ENCODE measurements around the gene UBIAD1. TPM values are rescaled to one million over a fixed set of nuclear protein-coding genes. Genes with fewer than 3 reads are reported as not detected.
"Not testable (repeated sequence)": the region's sequence is repeated elsewhere in the genome, so short reads cannot be mapped to it uniquely, and the experiment has no call there.

Gene UBIAD1
- polyA plus RNA-seq, 1 donor from 2014 or later: 47.1 TPM

- Mint-ChIP-seq H3K36me3 (peaks cover 2% of the 10 kb centered on the region), H3K27ac (peak overlapping the region in 1 of 3 donors; percentile 83), H3K9me3 (no peaks in the 10 kb centered on the region), H3K4me3 (no peak overlapping the region), H3K4me1 (peaks cover 7 to 19% (median 8%) of the 10 kb centered on the region in 3 donors), H3K27me3 (no peaks in the 10 kb centered on the region)
Observed at GRCh38 chr1:11289064-11289463, 16.1 kb downstream of the UBIAD1 start.

GRCh38 chr1:11291049-11291448 is 18.1 kb downstream of the UBIAD1 start:
- Mint-ChIP-seq H3K36me3 (no peaks in the 10 kb centered on the region), H3K27ac (no peak overlapping the region), H3K4me3 (no peak overlapping the region), H3K27me3 (no peaks in the 10 kb centered on the region), H3K9me3 (no peaks in the 10 kb centered on the region), H3K4me1 (peaks cover 6 to 14% (median 6%) of the 10 kb centered on the region in 3 donors)

- no peak overlapping the region for H3K4me3 Mint-ChIP-seq
- H3K4me1 Mint-ChIP-seq: peaks cover 0 to 14% (median 6%) of the 10 kb centered on the region in 3 donors
- no peaks in the 10 kb centered on the region for H3K27me3 Mint-ChIP-seq
- no peak overlapping the region for H3K27ac Mint-ChIP-seq
- no peaks in the 10 kb centered on the region for H3K9me3 Mint-ChIP-seq
- H3K36me3 Mint-ChIP-seq: no peaks in the 10 kb centered on the region
Observed at GRCh38 chr1:11293856-11294255, 20.9 kb downstream of the UBIAD1 start.

DNA sequence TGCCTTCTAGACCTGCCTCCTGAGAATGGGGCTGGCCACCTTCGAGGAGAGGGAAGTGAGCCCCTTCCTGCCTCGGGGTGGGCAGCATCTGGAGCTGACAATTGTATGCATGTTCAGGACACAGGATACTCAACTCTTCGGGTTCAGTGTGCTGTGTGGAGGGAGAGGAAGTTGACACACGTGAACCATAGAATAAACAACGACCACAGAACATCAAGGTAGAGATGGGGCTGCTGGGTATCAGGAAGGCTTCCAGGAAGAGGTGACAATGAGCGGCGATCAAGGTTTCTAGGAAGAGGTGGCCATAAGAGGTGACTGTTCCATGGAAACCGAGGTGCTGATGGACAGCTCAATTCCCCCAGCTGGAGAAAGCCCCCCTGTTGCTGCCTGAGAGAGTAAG is 22.0 kb downstream of the UBIAD1 start:
- no peaks in the 10 kb centered on the region for H3K9me3 Mint-ChIP-seq
- H3K4me1 Mint-ChIP-seq: peaks cover 0 to 12% (median 4%) of the 10 kb centered on the region in 3 donors
- no peaks in the 10 kb centered on the region for H3K36me3 Mint-ChIP-seq
- peak overlapping the region in 2 of 3 donors; percentile 65 to 86 for H3K27ac Mint-ChIP-seq
- no peak overlapping the region for H3K4me3 Mint-ChIP-seq
- no peaks in the 10 kb centered on the region for H3K27me3 Mint-ChIP-seq

GRCh38 chr1:11295905-11296304 is 22.9 kb downstream of the UBIAD1 start:
- Mint-ChIP-seq H3K4me3 (peak overlapping the region in 1 of 4 donors; percentile 33), H3K36me3 (no peaks in the 10 kb centered on the region), H3K27me3 (no peaks in the 10 kb centered on the region), H3K4me1 (peaks cover 0 to 12% (median 4%) of the 10 kb centered on the region in 3 donors), H3K27ac (no peak overlapping the region), H3K9me3 (no peaks in the 10 kb centered on the region)

DNA sequence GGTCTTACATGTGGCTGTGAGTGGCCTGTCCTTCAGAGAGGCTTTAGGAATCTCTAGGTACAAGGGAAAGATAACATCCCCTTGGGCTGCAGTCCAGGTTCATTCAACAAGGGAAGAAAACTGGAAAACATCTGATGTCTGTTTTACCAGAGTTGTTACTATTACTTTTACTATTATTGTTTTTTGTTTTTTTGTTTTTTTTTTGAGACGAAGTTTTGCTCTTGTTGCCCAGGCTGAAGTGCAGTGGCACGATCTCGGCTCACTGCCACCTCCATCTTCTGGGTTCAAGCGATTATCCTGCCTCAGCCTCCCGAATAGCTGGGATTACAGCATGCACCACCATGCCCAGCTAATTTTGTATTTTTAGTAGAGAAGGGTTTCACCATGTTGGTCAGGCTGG is 24.8 kb downstream of the UBIAD1 start:
- not testable (repeated sequence) for H3K36me3 Mint-ChIP-seq, H3K27ac Mint-ChIP-seq, H3K4me1 Mint-ChIP-seq, H3K4me3 Mint-ChIP-seq, H3K9me3 Mint-ChIP-seq, H3K27me3 Mint-ChIP-seq

GRCh38 chr1:11298390-11299224 is 25.6 kb downstream of the UBIAD1 start:
- peaks cover 0 to 6% (median 5%) of the 10 kb centered on the region in 3 donors for H3K4me1 Mint-ChIP-seq
- H3K36me3 Mint-ChIP-seq: no peaks in the 10 kb centered on the region
- H3K27ac Mint-ChIP-seq: no peak overlapping the region
- H3K27me3 Mint-ChIP-seq: no peaks in the 10 kb centered on the region
- no peak overlapping the region for H3K4me3 Mint-ChIP-seq
- H3K9me3 Mint-ChIP-seq: no peaks in the 10 kb centered on the region

GRCh38 chr1:11299225-11299574 is 26.2 kb downstream of the UBIAD1 start:
- Mint-ChIP-seq H3K27me3 (no peaks in the 10 kb centered on the region), H3K27ac (peak overlapping the region in 1 of 3 donors; percentile 50), H3K9me3 (no peaks in the 10 kb centered on the region), H3K4me3 (no peak overlapping the region), H3K36me3 (no peaks in the 10 kb centered on the region), H3K4me1 (peaks cover 0 to 6% (median 5%) of the 10 kb centered on the region in 3 donors)

GRCh38 chr1:11301601-11302000 is 28.6 kb downstream of the UBIAD1 start:
- Mint-ChIP-seq H3K4me3 (no peak overlapping the region), H3K27me3 (no peaks in the 10 kb centered on the region), H3K4me1 (peaks cover 0 to 2% (median 0%) of the 10 kb centered on the region in 3 donors), H3K9me3 (no peaks in the 10 kb centered on the region), H3K27ac (no peak overlapping the region), H3K36me3 (no peaks in the 10 kb centered on the region)

- Mint-ChIP-seq H3K4me1 (peaks cover 0 to 2% (median 0%) of the 10 kb centered on the region in 3 donors), H3K9me3 (no peaks in the 10 kb centered on the region), H3K36me3 (no peaks in the 10 kb centered on the region), H3K27ac (no peak overlapping the region), H3K27me3 (no peaks in the 10 kb centered on the region), H3K4me3 (no peak overlapping the region)
Observed at GRCh38 chr1:11302366-11302765, 29.4 kb downstream of the UBIAD1 start.

- H3K27ac Mint-ChIP-seq, H3K9me3 Mint-ChIP-seq, H3K4me3 Mint-ChIP-seq, H3K4me1 Mint-ChIP-seq, H3K27me3 Mint-ChIP-seq, H3K36me3 Mint-ChIP-seq: not testable (repeated sequence)
Observed at GRCh38 chr1:11305516-11305915, 32.5 kb downstream of the UBIAD1 start.

DNA sequence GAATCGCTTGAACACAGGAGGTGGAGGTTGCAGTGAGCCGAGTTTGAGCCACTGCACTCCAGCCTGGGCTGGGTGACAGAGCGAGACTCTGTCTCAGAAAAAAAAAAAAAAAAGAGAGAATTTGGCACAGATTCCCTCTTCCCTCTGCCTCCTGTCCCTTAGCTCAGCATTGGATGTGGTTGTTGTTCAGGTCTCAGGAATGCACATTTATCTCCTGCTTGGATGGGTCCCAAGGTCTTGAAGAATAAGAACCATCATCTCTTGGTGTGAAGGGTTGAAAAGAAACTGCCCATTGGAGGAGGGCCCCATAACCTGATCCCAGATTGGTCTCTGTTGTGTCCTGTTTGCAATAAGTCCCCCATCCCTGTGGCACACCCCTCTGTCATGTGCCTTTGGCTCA is 34.9 kb downstream of the UBIAD1 start:
- Mint-ChIP-seq H3K36me3 (no peaks in the 10 kb centered on the region), H3K27ac (no peak overlapping the region), H3K4me1 (peaks cover 0 to 1% (median 0%) of the 10 kb centered on the region in 3 donors), H3K9me3 (no peaks in the 10 kb centered on the region), H3K4me3 (no peak overlapping the region), H3K27me3 (no peaks in the 10 kb centered on the region)

- no peak overlapping the region for H3K4me3 Mint-ChIP-seq
- no peaks in the 10 kb centered on the region for H3K27me3 Mint-ChIP-seq
- no peaks in the 10 kb centered on the region for H3K9me3 Mint-ChIP-seq
- H3K36me3 Mint-ChIP-seq: no peaks in the 10 kb centered on the region
- H3K27ac Mint-ChIP-seq: no peak overlapping the region
- H3K4me1 Mint-ChIP-seq: peaks cover 0 to 1% (median 0%) of the 10 kb centered on the region in 3 donors
Observed at GRCh38 chr1:11308699-11309224, 35.8 kb downstream of the UBIAD1 start.

DNA sequence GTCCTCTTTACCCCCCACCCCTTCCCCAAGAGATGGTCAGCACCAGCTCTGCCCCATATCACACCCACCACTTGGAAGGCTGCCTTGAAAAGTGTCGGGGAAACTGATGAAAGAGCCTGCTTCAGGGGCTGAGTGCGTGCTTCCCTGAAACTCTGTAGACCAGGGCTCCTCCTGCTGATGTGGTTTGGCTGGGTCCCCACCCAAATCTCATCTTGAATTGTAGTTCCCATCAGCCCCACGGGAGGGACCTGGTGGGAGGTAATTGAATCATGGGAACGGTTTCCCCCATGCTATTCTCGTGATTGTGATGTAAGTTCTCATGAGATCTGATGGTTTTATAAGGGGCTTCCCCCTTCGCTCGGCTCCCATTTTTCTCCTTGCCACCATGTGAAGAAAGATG is 36.4 kb downstream of the UBIAD1 start:
- Mint-ChIP-seq H3K27ac (no peak overlapping the region), H3K36me3 (no peaks in the 10 kb centered on the region), H3K9me3 (no peaks in the 10 kb centered on the region), H3K27me3 (no peaks in the 10 kb centered on the region), H3K4me3 (no peak overlapping the region), H3K4me1 (peaks cover 0 to 1% (median 0%) of the 10 kb centered on the region in 3 donors)

GRCh38 chr1:11311816-11312755 is 39.1 kb downstream of the UBIAD1 start:
- Mint-ChIP-seq H3K36me3 (peaks cover 1% of the 10 kb centered on the region), H3K9me3 (no peaks in the 10 kb centered on the region), H3K4me1 (peaks cover 0 to 1% (median 0%) of the 10 kb centered on the region in 3 donors), H3K27ac (no peak overlapping the region), H3K4me3 (no peak overlapping the region), H3K27me3 (no peaks in the 10 kb centered on the region)
